Activated naive CD4-positive, alpha-beta T cell treated with anti-CD3 and anti-CD28 coated beads for 36 hours (primary cell): ENCODE data around the gene TSPY3. TPM values are rescaled to one million over a fixed set of nuclear protein-coding genes. Genes with fewer than 3 reads are reported as not detected.
"Not testable (repeated sequence)": the region's sequence is repeated elsewhere in the genome, so short reads cannot be mapped to it uniquely, and the experiment has no call there.

ENCODE experiments used
- CTCF ChIA-PET: fragments of 350-600 bp; sonication (Branson Sonifier 250); formaldehyde crosslinking; loops from one replicate; lab custom pipeline; 2021; ENCODE audit warnings: antibody characterized with exemption; lab: Charles Lee
- DNase-seq: peaks from one replicate; pipeline ENCODE4 v3.0.0-alpha.2; 2020
- H3K27ac Mint-ChIP-seq: one replicate; pipeline ENCODE4 v1.8.0; 2021; ENCODE audit warnings: mild to moderate bottlenecking, mixed read lengths
- H3K27me3 Mint-ChIP-seq: one replicate; pipeline ENCODE4 v1.8.0; 2021; ENCODE audit warnings: low read depth, mixed read lengths
- H3K36me3 Mint-ChIP-seq: one replicate; pipeline ENCODE4 v1.8.0; 2021; ENCODE audit warnings: low read depth, mixed read lengths
- H3K4me1 Mint-ChIP-seq: one replicate; pipeline ENCODE4 v1.8.0; 2021; ENCODE audit warnings: low read depth, mixed read lengths
- H3K4me3 Mint-ChIP-seq: one replicate; pipeline ENCODE4 v1.8.0; 2021; ENCODE audit warnings: mild to moderate bottlenecking, moderate library complexity, mixed read lengths
- H3K9me3 Mint-ChIP-seq: one replicate; pipeline ENCODE4 v1.8.0; 2021; ENCODE audit warnings: mixed read lengths
- intact Hi-C: fragments of 100-400 bp; cut with micrococcal nuclease; formaldehyde crosslinking; loops from one replicate; pipeline ENCODE4 v1.15.1; 2023
- total RNA-seq, 2 experiments: library from RNA; stranded (reverse); gene quantifications; one replicate each; pipeline ENCODE4 v1.2.3, GENCODE V29; 2021

Gene TSPY3, protein sequence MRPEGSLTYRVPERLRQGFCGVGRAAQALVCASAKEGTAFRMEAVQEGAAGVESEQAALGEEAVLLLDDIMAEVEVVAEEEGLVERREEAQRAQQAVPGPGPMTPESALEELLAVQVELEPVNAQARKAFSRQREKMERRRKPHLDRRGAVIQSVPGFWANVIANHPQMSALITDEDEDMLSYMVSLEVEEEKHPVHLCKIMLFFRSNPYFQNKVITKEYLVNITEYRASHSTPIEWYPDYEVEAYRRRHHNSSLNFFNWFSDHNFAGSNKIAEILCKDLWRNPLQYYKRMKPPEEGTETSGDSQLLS
- not detected for total RNA-seq

GRCh38 chrY:9398121-9398520 is at the start of gene TSPY3:
Gene TSPY3 (plus strand): TSS chrY:9398421. CDS start chrY:9398467, 46 bp downstream.
- H3K4me3 Mint-ChIP-seq, intact Hi-C loops, H3K9me3 Mint-ChIP-seq, H3K27ac Mint-ChIP-seq, H3K4me1 Mint-ChIP-seq, H3K36me3 Mint-ChIP-seq, H3K27me3 Mint-ChIP-seq, CTCF ChIA-PET, DNase-seq: not testable (repeated sequence)

DNA sequence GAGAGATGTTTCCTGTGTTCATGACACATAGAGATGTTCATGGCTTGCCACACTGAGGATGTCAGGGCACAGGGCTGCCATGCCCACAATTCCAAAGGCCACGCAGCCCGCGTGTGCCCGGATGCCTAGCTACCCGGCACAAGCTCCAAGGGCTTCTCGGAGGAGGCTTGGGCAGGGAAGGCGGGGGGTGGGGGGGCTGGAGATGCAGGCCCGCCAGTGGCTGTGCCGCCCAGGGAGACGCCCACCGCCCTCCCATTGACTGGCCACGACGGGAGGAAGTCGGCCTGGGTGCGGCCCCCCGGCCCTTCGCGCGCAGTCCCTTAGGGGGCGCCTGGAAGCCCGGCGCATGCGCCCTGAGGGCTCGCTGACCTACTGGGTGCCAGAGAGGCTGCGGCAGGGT is 40.7 kb upstream of the TSPY3 start, which contains the start of gene TSPY8:
Gene TSPY8, plus strand, starts transcription at position 301 of the 400 bp plus-strand sequence. Its CDS starts 46 bp downstream, at position 347.
- H3K4me1 Mint-ChIP-seq, H3K27ac Mint-ChIP-seq, H3K4me3 Mint-ChIP-seq, H3K36me3 Mint-ChIP-seq, H3K27me3 Mint-ChIP-seq, intact Hi-C loops, DNase-seq, H3K9me3 Mint-ChIP-seq, CTCF ChIA-PET: not testable (repeated sequence)

- H3K4me3 Mint-ChIP-seq, H3K9me3 Mint-ChIP-seq, H3K27me3 Mint-ChIP-seq, intact Hi-C loops, H3K36me3 Mint-ChIP-seq, DNase-seq, H3K4me1 Mint-ChIP-seq, CTCF ChIA-PET, H3K27ac Mint-ChIP-seq: not testable (repeated sequence)
These were observed 1.7 kb upstream of the TSPY3 start for GRCh38 chrY:9396527-9396926.

Other genes starting within 250 kb of the TSPY3 start
- not detected for gene TSPY4, start 61.0 kb upstream of the TSPY3 start, total RNA-seq
- gene TSPY8, start 40.6 kb upstream of the TSPY3 start, total RNA-seq, result not detected
- gene TSPY1, start 68.5 kb downstream of the TSPY3 start, total RNA-seq, result not detected
- not detected for gene TSPY9, start 88.8 kb downstream of the TSPY3 start, total RNA-seq
- not detected for gene TSPY10, start 129.5 kb downstream of the TSPY3 start, total RNA-seq